ENCODE measurements around the gene ZBP1. TPM values are rescaled to one million over a fixed set of nuclear protein-coding genes. Genes with fewer than 3 reads are reported as not detected.

ZBP1 gene
- total RNA-seq, 3 donors from 2014 or later, result 1.8 to 12.8 (median 3.6) TPM

GRCh38 chr20:57622579-57623381 lies 2.6 kb upstream of the ZBP1 start:
- Histone ChIP-seq H3K9me3 (peaks cover 4% of the 10 kb centered on the region), H3K36me3 (ENCODE audit: low read depth) (no peaks in the 10 kb centered on the region), H3K4me1 (ENCODE audit: low read depth) (peaks cover 11% of the 10 kb centered on the region), H3K4me3 (no peak overlapping the region)
- TF ChIP-seq CTCF (IDR thresholded peaks at IDR 0.05), result peak; percentile 70
- ATAC-seq (peak; percentile 57), DNase-seq (peak; percentile 81 to 83 (median 82))
- intact Hi-C loops (cut with DNase I, micrococcal nuclease), result no loop called here

- DNase-seq (no peak), ATAC-seq (no peak)
- no peaks in the 10 kb centered on the region for H3K36me3 ChIP-seq (ENCODE audit: low read depth)
- H3K9me3 ChIP-seq, result peaks cover 4% of the 10 kb centered on the region
- H3K4me1 ChIP-seq (ENCODE audit: low read depth), result peaks cover 11% of the 10 kb centered on the region
- H3K4me3 ChIP-seq, result no peak overlapping the region
- no peak for TF ChIP-seq CTCF (IDR thresholded peaks at IDR 0.05)
- intact Hi-C loops (cut with DNase I, micrococcal nuclease), result no loop called here
Observed at GRCh38 chr20:57622201-57622570, 2.0 kb upstream of the ZBP1 start.

GRCh38 chr20:57621421-57622200 lies 1.4 kb upstream of the ZBP1 start:
- no peaks in the 10 kb centered on the region for H3K36me3 ChIP-seq (ENCODE audit: low read depth)
- no peak overlapping the region for H3K4me3 ChIP-seq
- intact Hi-C loops (cut with DNase I, micrococcal nuclease), result no loop called here
- DNase-seq, result no peak
- peaks cover 4% of the 10 kb centered on the region for H3K9me3 ChIP-seq
- ATAC-seq, result peak; percentile 26
- TF ChIP-seq CTCF (IDR thresholded peaks at IDR 0.05), result no peak
- peaks cover 11% of the 10 kb centered on the region for H3K4me1 ChIP-seq (ENCODE audit: low read depth)

GRCh38 chr20:57620999-57621398 lies 773 bp upstream of the ZBP1 start:
- H3K9me3 ChIP-seq, result peaks cover 4% of the 10 kb centered on the region
- intact Hi-C loops (cut with DNase I, micrococcal nuclease), result no loop called here
- ATAC-seq (no peak), DNase-seq (no peak)
- TF ChIP-seq CTCF (IDR thresholded peaks at IDR 0.05), result no peak
- H3K4me1 ChIP-seq (ENCODE audit: low read depth), result peaks cover 11% of the 10 kb centered on the region
- no peaks in the 10 kb centered on the region for H3K36me3 ChIP-seq (ENCODE audit: low read depth)
- no peak overlapping the region for H3K4me3 ChIP-seq

- Histone ChIP-seq H3K9me3 (no peaks in the 10 kb centered on the region), H3K4me3 (no peak overlapping the region), H3K4me1 (ENCODE audit: low read depth) (peaks cover 11% of the 10 kb centered on the region), H3K36me3 (ENCODE audit: low read depth) (no peaks in the 10 kb centered on the region)
- intact Hi-C loops (cut with DNase I, micrococcal nuclease), result no loop called here
- peak; percentile 37 for ATAC-seq
- no peak for TF ChIP-seq CTCF (IDR thresholded peaks at IDR 0.05)
- DNase-seq, result peak in 2 of 3 donors; percentile 52 to 91
Observed at GRCh38 chr20:57619051-57619831, 985 bp downstream of the ZBP1 start.

All from mucosa of descending colon (tissue), 3 donors.